ENCODE measurements around the gene LST1.

LST1 gene

DNA sequence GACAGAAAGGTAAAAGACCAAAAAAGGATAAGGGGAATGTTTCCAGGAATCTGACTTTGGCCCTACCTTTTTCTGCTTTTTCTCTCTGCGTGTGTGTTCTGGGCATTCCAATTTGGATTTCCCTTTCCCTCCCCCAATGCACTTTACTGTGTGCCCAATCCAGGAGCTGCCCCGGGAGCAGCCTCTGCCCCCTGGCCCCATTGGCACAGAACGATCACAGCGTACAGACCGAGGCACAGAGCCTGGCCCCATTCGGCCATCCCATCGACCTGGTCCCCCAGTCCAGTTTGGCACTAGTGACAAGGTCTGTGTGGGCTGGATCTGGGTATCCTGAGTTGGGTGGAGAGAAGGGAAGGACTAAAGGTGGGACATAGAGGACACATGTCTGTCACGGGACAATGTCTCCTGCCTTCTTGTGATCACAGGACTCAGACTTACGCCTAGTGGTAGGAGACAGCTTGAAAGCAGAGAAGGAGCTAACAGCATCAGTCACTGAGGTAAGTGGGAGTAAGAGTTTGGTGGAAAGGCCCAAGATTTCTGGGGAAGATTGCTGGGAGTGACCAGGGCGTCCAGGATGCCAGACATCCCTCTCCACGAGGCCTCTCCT lies 49.0 kb downstream of the LST1 start:
- TF ChIP-seq, protein P1, sequence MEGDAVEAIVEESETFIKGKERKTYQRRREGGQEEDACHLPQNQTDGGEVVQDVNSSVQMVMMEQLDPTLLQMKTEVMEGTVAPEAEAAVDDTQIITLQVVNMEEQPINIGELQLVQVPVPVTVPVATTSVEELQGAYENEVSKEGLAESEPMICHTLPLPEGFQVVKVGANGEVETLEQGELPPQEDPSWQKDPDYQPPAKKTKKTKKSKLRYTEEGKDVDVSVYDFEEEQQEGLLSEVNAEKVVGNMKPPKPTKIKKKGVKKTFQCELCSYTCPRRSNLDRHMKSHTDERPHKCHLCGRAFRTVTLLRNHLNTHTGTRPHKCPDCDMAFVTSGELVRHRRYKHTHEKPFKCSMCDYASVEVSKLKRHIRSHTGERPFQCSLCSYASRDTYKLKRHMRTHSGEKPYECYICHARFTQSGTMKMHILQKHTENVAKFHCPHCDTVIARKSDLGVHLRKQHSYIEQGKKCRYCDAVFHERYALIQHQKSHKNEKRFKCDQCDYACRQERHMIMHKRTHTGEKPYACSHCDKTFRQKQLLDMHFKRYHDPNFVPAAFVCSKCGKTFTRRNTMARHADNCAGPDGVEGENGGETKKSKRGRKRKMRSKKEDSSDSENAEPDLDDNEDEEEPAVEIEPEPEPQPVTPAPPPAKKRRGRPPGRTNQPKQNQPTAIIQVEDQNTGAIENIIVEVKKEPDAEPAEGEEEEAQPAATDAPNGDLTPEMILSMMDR (IDR thresholded peaks at IDR 0.05; ENCODE audit: low read depth, low read length, missing control alignments): no peak
- H3K4me3 ChIP-seq (replicated peaks; ENCODE audit: low read depth, low read length): no peak overlapping the region
- DNase-seq (ENCODE audit: extremely low read depth, low read depth): no peak

DNA sequence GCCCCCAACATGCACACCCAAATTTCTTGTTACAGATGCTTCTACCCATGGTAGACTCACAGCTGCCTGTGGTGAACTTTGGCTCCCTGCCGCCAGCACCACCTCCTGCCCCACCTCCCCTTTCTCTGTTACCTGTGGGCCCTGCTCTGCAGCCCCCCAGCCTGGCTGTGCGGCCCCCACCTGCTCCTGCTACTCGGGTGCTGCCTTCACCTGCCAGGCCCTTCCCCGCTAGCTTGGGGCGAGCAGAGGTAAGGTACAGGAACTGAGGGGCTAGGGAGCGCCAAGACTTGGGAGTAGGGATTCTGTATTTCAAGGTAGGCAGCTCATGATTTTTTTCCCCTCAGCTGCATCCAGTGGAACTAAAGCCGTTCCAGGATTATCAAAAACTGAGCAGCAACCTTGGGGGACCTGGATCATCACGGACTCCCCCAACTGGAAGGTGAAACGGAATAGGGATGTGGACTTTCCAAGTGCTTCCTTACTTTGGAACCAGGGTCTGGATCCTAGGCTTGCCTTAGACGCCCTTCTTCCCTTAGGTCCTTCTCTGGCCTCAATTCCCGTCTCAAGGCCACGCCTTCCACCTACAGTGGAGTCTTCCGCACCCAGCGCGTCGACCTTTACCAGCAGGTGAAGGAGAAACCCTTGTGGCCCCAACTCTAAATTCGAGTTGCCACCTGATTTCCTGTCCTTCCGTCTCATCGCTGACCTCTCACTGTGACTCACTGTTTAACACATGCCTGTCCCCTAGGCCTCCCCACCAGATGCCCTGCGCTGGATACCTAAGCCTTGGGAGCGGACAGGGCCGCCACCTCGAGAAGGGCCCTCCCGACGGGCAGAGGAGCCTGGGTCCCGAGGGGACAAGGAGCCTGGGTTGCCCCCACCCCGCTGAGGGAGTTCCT lies 50.9 kb downstream of the LST1 start:
- no peak for DNase-seq (ENCODE audit: extremely low read depth, low read depth)
- TF ChIP-seq, protein P1 (IDR thresholded peaks at IDR 0.05; ENCODE audit: low read depth, low read length, missing control alignments): no peak
- H3K4me3 ChIP-seq (replicated peaks; ENCODE audit: low read depth, low read length): no peak overlapping the region
